ENCODE measurements around the gene MYO1D. TPM values are rescaled to one million over a fixed set of nuclear protein-coding genes. Genes with fewer than 3 reads are reported as not detected.
"Not testable (repeated sequence)": the region's sequence is repeated elsewhere in the genome, so short reads cannot be mapped to it uniquely, and the experiment has no call there.

The MYO1D gene
- total RNA-seq, 2 donors from 2014 or later: 12.4 to 13.6 TPM

GRCh38 chr17:32660496-32660985 is 216.4 kb downstream of the MYO1D start:
- Mint-ChIP-seq H3K9me3 (no peaks in the 10 kb centered on the region), H3K27ac (no peak overlapping the region), H3K36me3 (no peaks in the 10 kb centered on the region)
- ATAC-seq (no peak), DNase-seq (ENCODE audit: low spot score in 2 of 2) (no peak)

DNA sequence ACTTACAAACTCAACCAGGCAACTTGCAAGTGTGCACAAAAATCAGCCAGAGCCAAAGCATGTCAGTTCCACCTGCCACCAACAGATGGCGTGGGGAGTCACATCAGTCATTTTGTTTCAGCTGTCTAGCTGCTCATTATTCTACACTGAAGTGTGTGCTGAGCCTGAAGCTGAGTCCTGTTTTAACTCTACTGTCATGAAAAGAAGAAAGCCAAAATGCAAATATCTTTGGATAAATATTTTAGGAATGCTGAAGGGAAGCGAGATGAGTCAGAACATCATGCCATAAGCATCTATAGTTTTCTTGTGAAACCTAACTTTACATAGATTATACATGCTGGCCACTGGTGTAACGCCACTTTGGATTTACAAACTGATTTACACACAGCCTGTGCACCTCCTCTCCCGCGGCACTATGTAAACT is 217.5 kb downstream of the MYO1D start:
- peak; percentile 40 to 59 for ATAC-seq
- DNase-seq (ENCODE audit: low spot score in 2 of 2): peak; percentile 61 to 66
- no peaks in the 10 kb centered on the region for H3K9me3 Mint-ChIP-seq
- no peak overlapping the region for H3K27ac Mint-ChIP-seq
- H3K36me3 Mint-ChIP-seq: no peaks in the 10 kb centered on the region

- Mint-ChIP-seq H3K27ac (no peak overlapping the region), H3K9me3 (no peaks in the 10 kb centered on the region), H3K36me3 (no peaks in the 10 kb centered on the region)
- ATAC-seq (no peak), DNase-seq (ENCODE audit: low spot score in 2 of 2) (no peak)
Observed at GRCh38 chr17:32658470-32659418, 218.2 kb downstream of the MYO1D start.

GRCh38 chr17:32656886-32657285 is 220.0 kb downstream of the MYO1D start:
- no peaks in the 10 kb centered on the region for H3K9me3 Mint-ChIP-seq
- peaks cover 2% of the 10 kb centered on the region in 2 donors for H3K36me3 Mint-ChIP-seq

DNA sequence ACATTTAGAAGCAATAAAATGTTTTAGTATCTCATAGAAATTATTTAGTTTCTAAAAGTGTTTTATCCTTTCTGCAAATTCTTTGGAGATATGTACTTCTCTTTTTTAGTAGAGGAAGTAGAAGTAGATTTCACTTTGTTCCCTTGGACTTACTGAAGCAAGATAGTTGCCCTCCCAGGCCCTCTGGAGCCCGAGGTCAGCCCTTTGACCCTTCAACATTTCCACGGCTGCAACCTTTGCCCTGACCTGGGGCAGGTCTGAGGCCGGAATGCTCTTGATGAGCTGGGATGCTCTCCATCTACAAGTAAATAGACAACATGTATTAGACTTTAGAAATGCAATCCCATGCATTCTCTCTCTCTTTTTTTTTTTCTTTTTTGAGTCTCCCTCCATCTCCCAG is 222.6 kb downstream of the MYO1D start:
- DNase-seq (ENCODE audit: low spot score in 2 of 2): no peak
- Mint-ChIP-seq H3K27ac (no peak overlapping the region), H3K36me3 (peaks cover 24% of the 10 kb centered on the region in 2 donors), H3K9me3 (peaks cover 15 to 17% of the 10 kb centered on the region in 2 donors)
- no peak for ATAC-seq

More at GRCh38 chr17:32656886-32657285, 220.0 kb downstream of the MYO1D start:
- no peak overlapping the region for H3K27ac Mint-ChIP-seq
- ATAC-seq (no peak), DNase-seq (ENCODE audit: low spot score in 2 of 2) (no peak)

DNA sequence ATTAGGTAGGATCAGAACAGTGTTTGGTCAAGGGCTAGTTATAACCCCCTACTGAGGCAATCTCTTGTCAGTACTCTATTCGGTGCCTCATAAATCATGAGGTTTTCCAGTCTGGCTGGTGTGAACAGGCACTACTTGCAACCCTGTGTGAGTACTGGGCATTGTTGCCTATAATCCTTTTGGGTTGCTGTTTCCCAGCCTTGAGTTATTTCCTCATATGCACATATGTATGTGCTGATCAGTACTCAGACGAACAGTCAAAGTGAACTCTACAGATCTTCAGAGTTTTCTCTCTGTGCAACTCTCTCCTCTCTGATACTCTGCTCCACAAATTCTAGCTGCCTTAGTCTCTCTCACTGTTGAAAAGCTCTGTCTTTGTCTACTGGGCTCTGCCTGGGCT is 225.8 kb downstream of the MYO1D start:
- peaks cover 15 to 22% of the 10 kb centered on the region in 2 donors for H3K9me3 Mint-ChIP-seq
- H3K36me3 Mint-ChIP-seq: peaks cover 24% of the 10 kb centered on the region in 2 donors
- H3K27ac Mint-ChIP-seq: no peak overlapping the region
- DNase-seq (ENCODE audit: low spot score in 2 of 2) (no peak), ATAC-seq (no peak)

DNA sequence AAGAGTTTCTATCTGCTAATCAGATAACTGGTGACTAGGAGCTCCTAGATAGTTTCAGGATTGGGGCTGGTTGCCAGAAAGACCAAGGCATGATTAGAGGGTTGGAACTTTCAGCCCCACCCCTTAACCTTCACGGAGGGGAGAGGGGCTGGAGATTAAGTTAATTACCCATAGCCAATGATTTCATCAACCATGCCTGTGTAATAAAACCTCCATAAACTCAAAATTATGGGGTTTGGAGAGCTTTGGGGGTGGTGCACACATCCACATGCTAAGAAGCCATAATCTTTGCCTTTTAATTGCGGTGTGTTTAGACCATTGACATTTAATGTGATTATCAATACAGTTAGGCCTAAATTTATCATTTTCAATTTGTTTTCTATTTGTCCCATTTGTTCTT is 228.5 kb downstream of the MYO1D start:
- no peak overlapping the region for H3K27ac Mint-ChIP-seq
- DNase-seq (ENCODE audit: low spot score in 2 of 2) (no peak), ATAC-seq (no peak)
- H3K36me3 Mint-ChIP-seq: peaks cover 32 to 33% of the 10 kb centered on the region in 2 donors
- peaks cover 15 to 22% of the 10 kb centered on the region in 2 donors for H3K9me3 Mint-ChIP-seq

DNA sequence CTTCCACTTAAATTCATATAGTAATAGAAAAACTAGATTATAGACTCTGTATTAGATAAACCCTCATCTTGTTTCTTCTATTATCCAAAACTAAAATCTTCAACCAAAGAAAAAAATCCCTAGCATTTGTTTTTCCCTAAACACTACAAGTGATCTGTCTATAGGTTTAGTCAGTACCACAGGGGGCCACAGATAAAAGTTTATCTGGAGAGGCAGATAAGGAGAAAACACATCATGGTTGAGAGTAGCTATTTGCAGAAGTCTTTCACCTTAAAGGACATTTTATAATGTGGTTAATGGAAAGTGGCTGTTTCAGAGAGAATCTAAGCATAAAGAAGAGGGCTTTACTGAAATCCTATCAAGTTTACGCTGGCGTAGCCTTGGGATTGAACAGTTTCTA is 230.0 kb downstream of the MYO1D start:
- H3K9me3 Mint-ChIP-seq: peaks cover 15 to 22% of the 10 kb centered on the region in 2 donors
- DNase-seq (ENCODE audit: low spot score in 2 of 2) (no peak), ATAC-seq (no peak)
- H3K27ac Mint-ChIP-seq: no peak overlapping the region
- H3K36me3 Mint-ChIP-seq: peaks cover 30 to 31% of the 10 kb centered on the region in 2 donors

DNA sequence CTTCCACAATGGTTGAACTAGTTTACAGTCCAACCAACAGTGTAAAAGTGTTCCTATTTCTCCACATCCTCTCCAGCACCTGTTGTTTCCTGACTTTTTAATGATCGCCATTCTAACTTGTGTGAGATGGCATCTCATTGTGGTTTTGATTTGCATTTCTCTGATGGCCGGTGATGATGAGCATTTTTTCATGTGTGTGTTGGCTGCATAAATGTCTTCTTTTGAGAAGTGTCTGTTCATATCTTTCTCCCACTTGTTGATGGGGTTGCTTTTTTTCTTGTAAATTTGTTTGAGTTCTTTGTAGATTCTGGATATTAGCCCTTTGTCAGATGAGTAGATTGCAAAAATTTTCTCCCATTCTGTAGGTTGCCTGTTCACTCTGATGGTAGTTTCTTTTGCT is 235.4 kb downstream of the MYO1D start:
- not testable (repeated sequence) for H3K36me3 Mint-ChIP-seq; ATAC-seq; H3K9me3 Mint-ChIP-seq; H3K27ac Mint-ChIP-seq; DNase-seq (ENCODE audit: low spot score in 2 of 2)

- no peaks in the 10 kb centered on the region for H3K9me3 Mint-ChIP-seq
- no peak for DNase-seq (ENCODE audit: low spot score in 2 of 2)
- ATAC-seq: no peak
- no peak overlapping the region for H3K27ac Mint-ChIP-seq
- H3K36me3 Mint-ChIP-seq: no peaks in the 10 kb centered on the region
Observed at GRCh38 chr17:32636598-32637218, 240.2 kb downstream of the MYO1D start.

DNA sequence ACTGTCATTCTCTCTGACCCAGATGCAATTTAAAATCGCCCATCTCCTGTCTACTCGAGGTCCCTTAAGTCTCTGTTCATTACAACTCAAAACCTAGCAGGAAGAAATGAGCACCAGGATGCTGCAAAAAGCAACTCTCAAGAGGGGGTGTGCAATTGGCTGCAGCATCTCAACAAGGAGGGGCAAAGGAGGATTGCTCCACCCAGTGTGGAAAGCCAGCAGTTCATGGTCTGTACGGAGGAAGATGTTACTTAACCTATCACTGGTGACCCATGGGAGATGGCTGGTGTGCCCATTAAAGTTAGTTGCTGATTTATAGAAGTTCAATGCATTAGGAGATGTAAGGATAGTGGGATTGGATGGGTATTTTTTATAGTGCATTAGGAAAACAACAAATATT is 242.8 kb downstream of the MYO1D start:
- Mint-ChIP-seq H3K9me3 (no peaks in the 10 kb centered on the region), H3K27ac (no peak overlapping the region), H3K36me3 (no peaks in the 10 kb centered on the region)
- ATAC-seq: no peak
- no peak for DNase-seq (ENCODE audit: low spot score in 2 of 2)

- no peak for DNase-seq (ENCODE audit: low spot score in 2 of 2)
- no peak for ATAC-seq
- Mint-ChIP-seq H3K36me3 (no peaks in the 10 kb centered on the region), H3K9me3 (no peaks in the 10 kb centered on the region), H3K27ac (no peak overlapping the region)
Observed at GRCh38 chr17:32631341-32632096, 245.4 kb downstream of the MYO1D start.

DNA sequence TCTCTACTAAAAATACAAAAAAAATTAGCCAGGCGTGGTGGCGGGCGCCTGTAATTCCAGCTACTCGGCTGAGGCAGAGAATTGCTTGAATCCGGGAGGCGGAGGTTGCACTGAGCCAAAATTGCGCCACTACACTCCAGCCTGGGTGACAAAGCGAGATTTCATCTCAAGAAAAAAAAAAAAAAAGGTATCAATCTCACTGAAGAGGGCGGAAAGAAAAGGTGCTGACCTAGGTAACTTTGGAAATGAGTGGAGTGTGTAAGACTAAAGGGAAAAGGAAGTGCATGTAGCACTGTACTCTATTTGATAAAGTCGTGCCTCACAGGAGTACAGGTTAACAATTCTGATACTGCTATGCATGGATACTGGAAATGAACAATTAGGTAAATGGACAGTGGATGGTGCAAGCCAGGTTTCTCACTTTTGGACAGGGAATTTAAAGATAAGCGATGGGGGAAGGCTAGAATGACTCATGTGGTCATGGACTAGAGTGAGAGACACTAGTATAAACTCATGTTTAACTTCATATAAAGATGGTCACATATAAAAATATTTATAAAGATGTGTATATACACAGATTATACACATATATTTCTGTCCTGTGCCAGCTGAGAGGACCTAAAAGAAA is 247.2 kb downstream of the MYO1D start:
- H3K27ac Mint-ChIP-seq: no peak overlapping the region
- no peaks in the 10 kb centered on the region for H3K36me3 Mint-ChIP-seq
- ATAC-seq (no peak), DNase-seq (ENCODE audit: low spot score in 2 of 2) (no peak)
- no peaks in the 10 kb centered on the region for H3K9me3 Mint-ChIP-seq

- DNase-seq (ENCODE audit: low spot score in 2 of 2) (no peak), ATAC-seq (no peak)
- no peaks in the 10 kb centered on the region for H3K9me3 Mint-ChIP-seq
- H3K27ac Mint-ChIP-seq: no peak overlapping the region
- no peaks in the 10 kb centered on the region for H3K36me3 Mint-ChIP-seq
Observed at GRCh38 chr17:32628271-32629044, 248.5 kb downstream of the MYO1D start.

DNA sequence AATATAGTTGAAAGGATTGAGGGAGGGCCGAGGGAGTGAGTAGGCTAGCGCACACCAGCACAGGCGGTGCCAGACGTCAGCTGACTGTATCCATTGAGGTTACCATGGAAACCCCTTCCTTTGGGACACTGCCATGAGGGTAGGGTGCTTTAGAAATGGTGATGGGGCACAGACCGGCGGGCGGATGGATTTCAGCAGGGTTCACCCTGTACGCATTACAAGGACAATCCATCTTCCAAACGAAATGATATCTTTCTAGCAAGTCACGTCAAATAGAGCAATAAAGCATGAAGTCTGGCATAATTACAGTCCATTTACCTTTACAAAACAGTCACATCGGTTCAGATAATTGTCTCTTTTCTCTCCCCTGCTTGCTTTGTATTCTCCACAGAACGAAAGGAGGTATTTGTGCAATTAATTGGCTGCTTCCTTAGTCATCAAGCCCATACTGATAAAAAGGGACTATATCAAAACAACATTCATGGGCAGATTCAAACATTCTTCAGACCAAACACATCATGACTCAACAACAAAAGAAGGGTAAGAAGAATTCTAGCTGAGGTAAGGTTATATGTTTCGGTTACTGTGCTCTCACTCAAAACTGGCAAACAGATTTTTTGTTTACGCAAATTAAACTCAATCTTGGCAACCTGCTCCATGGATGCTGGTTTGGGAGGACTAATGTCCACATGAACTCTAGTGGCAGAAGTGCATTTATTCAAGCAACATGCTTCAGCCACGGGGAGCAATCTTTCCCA is 249.5 kb downstream of the MYO1D start:
- Mint-ChIP-seq H3K27ac (no peak overlapping the region), H3K9me3 (no peaks in the 10 kb centered on the region), H3K36me3 (no peaks in the 10 kb centered on the region)
- ATAC-seq: no peak
- DNase-seq (ENCODE audit: low spot score in 2 of 2): no peak

All from activated naive CD4-positive, alpha-beta T cell treated with anti-CD3 and anti-CD28 coated beads, Interleukin-2, amount 50 U/mL, for 72 hours (primary cell).